HepG2 (cell line): ENCODE results near the gene EBLN2. TPM values are rescaled to one million over a fixed set of nuclear protein-coding genes. Genes with fewer than 3 reads are reported as not detected.

Experiments used
- ATAC-seq: fragments of 200-7000 bp; cut with Tn5 transposase; 3 replicates; pipeline ENCODE4 v1.9.1; 2020; ENCODE audit warnings: mild to moderate bottlenecking, moderate library complexity
- BruUV-seq: library from RNA; stranded (reverse); fragments of 400-500 nt; replicated peaks from 2 replicates; lab custom pipeline; 2021; lab: Mats Ljungman, UMichigan
- CTCF ChIA-PET: fragments of 300-600 bp; formaldehyde crosslinking; extraction: SDS; loops from one replicate; lab custom pipeline; 2021; ENCODE audit warnings: low total read pairs, inconsistent platforms, low intra/inter-chr PET ratio; lab: Yijun Ruan, JAX
- POLR2A ChIA-PET: fragments of 350-600 bp; sonication (Branson Sonifier 250); formaldehyde crosslinking; loops from one replicate; lab custom pipeline; 2020; ENCODE audit warnings: antibody characterized with exemption, inconsistent platforms; lab: Yijun Ruan, JAX
- DNase-seq: peaks from one replicate; pipeline ENCODE4 v3.0.0-alpha.2; 2015; ENCODE audit warnings: low spot score
- FAIRE-seq: peaks from 3 replicates; lab custom pipeline; 2011; peaks lifted over from hg19 to GRCh38; lab: Jason Lieb, UNC
- H2AFZ ChIP-seq: one replicate; pipeline ENCODE4 v1.6.1; 2011; ENCODE audit warnings: low read length, inconsistent platforms
- H3K27ac ChIP-seq: fragments of 300-600 bp; 3 replicates; pipeline ENCODE4 v1.8.0; 2011; ENCODE audit warnings: mixed run types, mild to moderate bottlenecking, mixed read lengths, low read length, inconsistent platforms; ENCODE audit not compliant: insufficient read depth; ENCODE audit errors: extremely low read length
- H3K27me3 ChIP-seq, 2 experiments: fragments of 200-600 bp in 1 of 2; 2 replicates in 1 of 2; 3 replicates in 1 of 2; pipeline versions ENCODE4 v1.6.0 to v1.8.0; 2011; ENCODE audit warnings: low read length in 2 of 2, mild to moderate bottlenecking in 2 of 2, moderate library complexity in 2 of 2, inconsistent platforms in 1 of 2; ENCODE audit not compliant: insufficient read depth in 2 of 2, control insufficient read depth in 1 of 2
- H3K36me3 ChIP-seq, 2 experiments: fragments of 200-600 bp in 1 of 2; replicated peaks in 1 of 2; 2 replicates in 1 of 2; 3 replicates in 1 of 2; pipeline versions ENCODE4 v1.5.1 to v1.8.0; 2011; ENCODE audit warnings: low read length in 2 of 2, inconsistent platforms in 1 of 2; ENCODE audit not compliant: insufficient read depth in 2 of 2, control insufficient read depth in 1 of 2
- H3K4me1 ChIP-seq: 2 replicates; pipeline ENCODE4 v1.5.1; 2012; ENCODE audit warnings: low read length, inconsistent platforms; ENCODE audit not compliant: insufficient read depth
- H3K4me2 ChIP-seq: 2 replicates; pipeline ENCODE4 v1.6.0; 2011; ENCODE audit warnings: low read depth, low read length, inconsistent platforms
- H3K4me3 ChIP-seq, 3 experiments: fragments of 200-600 bp in 1 of 3; sonication (generic), shearing (Covaris generic) in 1 of 3; replicated peaks in 1 of 3; 2 replicates each; pipeline ENCODE4 v1.5.1; 2011 to 2016; ENCODE audit warnings: low read length in 3 of 3, inconsistent platforms in 2 of 3, low read depth in 2 of 3, mild to moderate bottlenecking in 2 of 3, control low read depth in 1 of 3, mixed read lengths in 1 of 3; ENCODE audit not compliant: insufficient read depth in 1 of 3
- H3K79me2 ChIP-seq: one replicate; pipeline ENCODE4 v1.6.1; 2011; ENCODE audit warnings: low read length, inconsistent platforms; ENCODE audit not compliant: insufficient read depth
- H3K9ac ChIP-seq: 2 replicates; pipeline ENCODE4 v1.6.0; 2011; ENCODE audit warnings: mild to moderate bottlenecking, low read depth, low read length, inconsistent platforms; ENCODE audit not compliant: insufficient read depth
- H3K9me3 ChIP-seq: 2 replicates; pipeline ENCODE4 v1.5.1; 2012; ENCODE audit warnings: mild to moderate bottlenecking, low read length
- H4K20me1 ChIP-seq: 2 replicates; pipeline ENCODE4 v1.6.0; 2011; ENCODE audit warnings: inconsistent platforms, mild to moderate bottlenecking, low read length, moderate library complexity; ENCODE audit not compliant: insufficient read depth
- MIER3 ChIP-seq: IDR thresholded peaks from 2 replicates; pipeline ENCODE4 v1.6.1; 2016; ENCODE audit warnings: missing compliant biosample characterization, borderline replicate concordance
- RAD51 ChIP-seq: fragments of 450-650 bp; IDR thresholded peaks from 2 replicates; pipeline ENCODE4 v1.6.1; 2016; ENCODE audit warnings: borderline replicate concordance
- RBM22 ChIP-seq: fragments of 200-400 bp; formaldehyde crosslinking; optimal IDR thresholded peaks from 2 replicates; pipeline ENCODE3; 2017; ENCODE audit warnings: mild to moderate bottlenecking, low read length, moderate library complexity
- STAT5B ChIP-seq: sonication (generic); formaldehyde crosslinking; IDR thresholded peaks from 2 replicates; pipeline ENCODE4 v1.4.0; 2020; ENCODE audit warnings: missing genetic modification reagents
- ZNF749 ChIP-seq: sonication (generic); formaldehyde crosslinking; IDR thresholded peaks from 2 replicates; pipeline ENCODE4 v1.8.0; 2022; ENCODE audit warnings: mild to moderate bottlenecking, missing genetic modification reagents, moderate library complexity, borderline replicate concordance
- ZNF879 ChIP-seq: sonication (generic); formaldehyde crosslinking; IDR thresholded peaks from 2 replicates; pipeline ENCODE4 v1.8.1; 2023; ENCODE audit warnings: missing genetic modification reagents
- ZSCAN25 ChIP-seq: sonication (generic); formaldehyde crosslinking; IDR thresholded peaks from 2 replicates; pipeline ENCODE4 v1.8.0; 2022; ENCODE audit warnings: mild to moderate bottlenecking, missing genetic modification reagents
- WGBS: methylation state at CpG from one replicate; pipeline ENCODE4 v1.1.6; 2017; ENCODE audit warnings: low lambda C conversion rate; 5-methylcytosine and 5-hydroxymethylcytosine counted together
- in situ Hi-C: cut with HindIII; loops from 2 replicates; pipeline ENCODE4 v1.10.0; 2017; ENCODE audit warnings: low pct_unique_long_range_greater_than_20kb; ENCODE audit not compliant: extremely low pct_ligation_motif_present
- intact Hi-C: fragments of 100-400 bp; cut with micrococcal nuclease; formaldehyde crosslinking; loops from one replicate; pipeline ENCODE4 v1.10.0; 2022; ENCODE audit not compliant: unreplicated experiment
- polyA plus RNA-seq, 8 experiments: library from polyadenylated mRNA; depleted of rRNA in 3 of 8; stranded (reverse) in 7 of 8; unstranded in 1 of 8; fragments of >200 nt; fragmentation: Illumina TruSeq in 4 of 8; extraction: Trizol in 4 of 8; gene quantifications; 2 replicates each; pipeline versions ENCODE4 v1.2.1 to v1.2.3, GENCODE V29; 2011 to 2016; ENCODE audit warnings: low read depth in 4 of 8, missing spikeins in 1 of 8, mixed read lengths in 1 of 8; ENCODE audit not compliant: insufficient read depth in 1 of 8
- total RNA-seq, 5 experiments: library from RNA; depleted of rRNA; stranded (reverse); fragments of >200 nt; fragmentation: Illumina TruSeq; extraction: Trizol; gene quantifications; 2 replicates each; pipeline ENCODE4 v1.2.3, GENCODE V29; 2016; ENCODE audit warnings: low read depth in 1 of 5
- TF ChIP-seq, protein P1 (sequence below): sonication (generic); formaldehyde crosslinking; IDR thresholded peaks from 2 replicates; pipeline ENCODE4 v1.4.0; 2020; ENCODE audit warnings: low read depth, missing genetic modification reagents
- TF ChIP-seq, protein P2 (sequence below): sonication (generic); formaldehyde crosslinking; IDR thresholded peaks from 2 replicates; pipeline ENCODE4 v1.9.0; 2021; ENCODE audit warnings: missing genetic modification reagents, mild to moderate bottlenecking, borderline replicate concordance

Gene EBLN2
- total and polyA plus RNA-seq, 2 of the 13 experiments (the other 11 are each of a cell fraction or from before 2014, with no cell fraction given): 3.3 to 8.3 TPM

DNA sequence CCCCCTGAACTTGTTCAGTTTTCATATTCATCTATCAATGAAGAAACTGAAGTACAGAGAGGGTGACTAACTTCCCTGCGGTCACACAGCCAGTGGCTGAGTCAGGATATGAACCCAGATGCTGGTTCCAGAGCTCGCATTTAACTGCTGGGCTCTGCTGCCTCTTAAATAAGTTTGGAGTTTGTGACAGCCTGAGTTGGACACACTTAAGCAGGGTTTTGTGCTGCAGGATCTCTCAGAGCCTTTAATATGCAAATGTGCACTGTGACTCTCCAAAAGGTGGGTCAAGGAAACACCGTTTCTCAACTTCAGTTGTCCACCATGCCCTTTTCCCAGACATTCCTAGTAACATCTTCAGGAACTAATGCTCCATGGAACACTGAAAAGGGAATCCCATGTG is 45.8 kb downstream of the EBLN2 start (continued):
- TF ChIP-seq, protein P1, sequence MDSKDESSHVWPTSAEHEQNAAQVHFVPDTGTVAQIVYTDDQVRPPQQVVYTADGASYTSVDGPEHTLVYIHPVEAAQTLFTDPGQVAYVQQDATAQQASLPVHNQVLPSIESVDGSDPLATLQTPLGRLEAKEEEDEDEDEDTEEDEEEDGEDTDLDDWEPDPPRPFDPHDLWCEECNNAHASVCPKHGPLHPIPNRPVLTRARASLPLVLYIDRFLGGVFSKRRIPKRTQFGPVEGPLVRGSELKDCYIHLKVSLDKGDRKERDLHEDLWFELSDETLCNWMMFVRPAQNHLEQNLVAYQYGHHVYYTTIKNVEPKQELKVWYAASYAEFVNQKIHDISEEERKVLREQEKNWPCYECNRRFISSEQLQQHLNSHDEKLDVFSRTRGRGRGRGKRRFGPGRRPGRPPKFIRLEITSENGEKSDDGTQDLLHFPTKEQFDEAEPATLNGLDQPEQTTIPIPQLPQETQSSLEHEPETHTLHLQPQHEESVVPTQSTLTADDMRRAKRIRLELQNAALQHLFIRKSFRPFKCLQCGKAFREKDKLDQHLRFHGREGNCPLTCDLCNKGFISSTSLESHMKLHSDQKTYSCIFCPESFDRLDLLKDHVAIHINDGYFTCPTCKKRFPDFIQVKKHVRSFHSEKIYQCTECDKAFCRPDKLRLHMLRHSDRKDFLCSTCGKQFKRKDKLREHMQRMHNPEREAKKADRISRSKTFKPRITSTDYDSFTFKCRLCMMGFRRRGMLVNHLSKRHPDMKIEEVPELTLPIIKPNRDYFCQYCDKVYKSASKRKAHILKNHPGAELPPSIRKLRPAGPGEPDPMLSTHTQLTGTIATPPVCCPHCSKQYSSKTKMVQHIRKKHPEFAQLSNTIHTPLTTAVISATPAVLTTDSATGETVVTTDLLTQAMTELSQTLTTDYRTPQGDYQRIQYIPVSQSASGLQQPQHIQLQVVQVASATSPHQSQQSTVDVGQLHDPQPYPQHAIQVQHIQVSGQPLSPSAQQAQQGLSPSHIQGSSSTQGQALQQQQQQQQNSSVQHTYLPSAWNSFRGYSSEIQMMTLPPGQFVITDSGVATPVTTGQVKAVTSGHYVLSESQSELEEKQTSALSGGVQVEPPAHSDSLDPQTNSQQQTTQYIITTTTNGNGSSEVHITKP: no peak
- TF ChIP-seq STAT5B (no peak), RBM22 (no peak), ZNF749 (no peak), ZSCAN25 (CRISPR knock-in tag) (no peak), ZNF879 (CRISPR knock-in tag) (no peak), MIER3 (CRISPR knock-in tag) (no peak)

DNA sequence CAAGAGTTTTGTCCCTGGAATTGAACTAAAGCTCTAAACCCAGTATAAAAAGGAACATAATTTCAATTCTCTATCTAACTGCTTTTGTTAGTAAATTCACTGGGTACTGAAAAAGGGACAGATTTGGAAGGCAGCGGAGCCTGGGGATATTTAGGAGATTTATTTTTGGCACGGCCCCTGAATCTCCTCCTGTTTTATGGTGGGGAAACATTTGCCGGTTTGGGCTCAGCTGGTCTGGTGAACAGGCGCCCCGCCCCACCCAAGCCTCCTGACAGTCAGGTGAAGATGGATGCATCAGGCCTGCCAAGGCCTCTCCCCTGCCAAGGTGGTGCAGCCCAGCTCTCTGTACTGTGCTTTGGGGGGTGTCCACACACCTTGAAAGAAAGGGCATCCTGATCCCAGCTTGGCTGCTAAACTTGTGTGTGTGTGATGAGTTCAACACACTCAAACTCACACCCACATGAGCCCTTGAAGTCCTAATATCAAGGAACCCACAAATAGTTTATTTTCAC is 46.3 kb downstream of the EBLN2 start:
- WGBS: 42% methylated on average over 5 of the region's 5 CpGs
- POLR2A ChIA-PET: no interaction called here
- Histone ChIP-seq H4K20me1 (no peaks in the 10 kb centered on the region), H3K4me2 (no peak overlapping the region), H3K79me2 (no peaks in the 10 kb centered on the region), H3K9ac (no peak overlapping the region), H3K27me3 (no peaks in the 10 kb centered on the region), H3K27ac (no peak overlapping the region), H3K4me1 (no peaks in the 10 kb centered on the region), H2AFZ (no peak overlapping the region), H3K4me3 (no peak overlapping the region), H3K9me3 (no peaks in the 10 kb centered on the region), H3K36me3 (no peaks in the 10 kb centered on the region)
- FAIRE-seq (no peak), ATAC-seq (no peak), DNase-seq (no peak)
- in situ Hi-C loops (no loop called here), intact Hi-C loops (no loop called here)
- CTCF ChIA-PET: no interaction called here
- BruUV-seq: no TSS peak
- no peak for TF ChIP-seq RAD51
- TF ChIP-seq, protein P2, sequence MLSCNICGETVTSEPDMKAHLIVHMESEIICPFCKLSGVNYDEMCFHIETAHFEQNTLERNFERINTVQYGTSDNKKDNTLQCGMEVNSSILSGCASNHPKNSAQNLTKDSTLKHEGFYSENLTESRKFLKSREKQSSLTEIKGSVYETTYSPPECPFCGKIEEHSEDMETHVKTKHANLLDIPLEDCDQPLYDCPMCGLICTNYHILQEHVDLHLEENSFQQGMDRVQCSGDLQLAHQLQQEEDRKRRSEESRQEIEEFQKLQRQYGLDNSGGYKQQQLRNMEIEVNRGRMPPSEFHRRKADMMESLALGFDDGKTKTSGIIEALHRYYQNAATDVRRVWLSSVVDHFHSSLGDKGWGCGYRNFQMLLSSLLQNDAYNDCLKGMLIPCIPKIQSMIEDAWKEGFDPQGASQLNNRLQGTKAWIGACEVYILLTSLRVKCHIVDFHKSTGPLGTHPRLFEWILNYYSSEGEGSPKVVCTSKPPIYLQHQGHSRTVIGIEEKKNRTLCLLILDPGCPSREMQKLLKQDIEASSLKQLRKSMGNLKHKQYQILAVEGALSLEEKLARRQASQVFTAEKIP (CRISPR knock-in tag): no peak
